Measurements from ENCODE around the gene ATOSB. TPM values are rescaled to one million over a fixed set of nuclear protein-coding genes. Genes with fewer than 3 reads are reported as not detected.

Gene ATOSB
- total RNA-seq, 4 donors from 2014 or later, result 7.8 to 21.0 (median 11.8) TPM

- TF ChIP-seq, protein P1, sequence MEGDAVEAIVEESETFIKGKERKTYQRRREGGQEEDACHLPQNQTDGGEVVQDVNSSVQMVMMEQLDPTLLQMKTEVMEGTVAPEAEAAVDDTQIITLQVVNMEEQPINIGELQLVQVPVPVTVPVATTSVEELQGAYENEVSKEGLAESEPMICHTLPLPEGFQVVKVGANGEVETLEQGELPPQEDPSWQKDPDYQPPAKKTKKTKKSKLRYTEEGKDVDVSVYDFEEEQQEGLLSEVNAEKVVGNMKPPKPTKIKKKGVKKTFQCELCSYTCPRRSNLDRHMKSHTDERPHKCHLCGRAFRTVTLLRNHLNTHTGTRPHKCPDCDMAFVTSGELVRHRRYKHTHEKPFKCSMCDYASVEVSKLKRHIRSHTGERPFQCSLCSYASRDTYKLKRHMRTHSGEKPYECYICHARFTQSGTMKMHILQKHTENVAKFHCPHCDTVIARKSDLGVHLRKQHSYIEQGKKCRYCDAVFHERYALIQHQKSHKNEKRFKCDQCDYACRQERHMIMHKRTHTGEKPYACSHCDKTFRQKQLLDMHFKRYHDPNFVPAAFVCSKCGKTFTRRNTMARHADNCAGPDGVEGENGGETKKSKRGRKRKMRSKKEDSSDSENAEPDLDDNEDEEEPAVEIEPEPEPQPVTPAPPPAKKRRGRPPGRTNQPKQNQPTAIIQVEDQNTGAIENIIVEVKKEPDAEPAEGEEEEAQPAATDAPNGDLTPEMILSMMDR (IDR thresholded peaks at IDR 0.05), result no peak
- TF ChIP-seq POLR2A (IDR thresholded peaks at IDR 0.05), result no peak
- Histone ChIP-seq H3K4me3 (replicated peaks in 1 of 3) (no peak overlapping the region), H3K36me3 (peaks cover 10 to 22% of the 10 kb centered on the region in 2 donors), H3K4me1 (peaks cover 12 to 19% of the 10 kb centered on the region in 2 donors), H3K27me3 (no peaks in the 10 kb centered on the region), H3K27ac (no peak overlapping the region), H3K9me3 (no peaks in the 10 kb centered on the region)
- DNase-seq, result no peak
- 86 to 92% methylated on average over 3 of the region's 3 CpGs for WGBS, 2 donors
- intact Hi-C loops (cut with DNase I), result no loop called here
Observed at GRCh38 chr9:35097573-35097972, 18.1 kb downstream of the ATOSB start.

DNA sequence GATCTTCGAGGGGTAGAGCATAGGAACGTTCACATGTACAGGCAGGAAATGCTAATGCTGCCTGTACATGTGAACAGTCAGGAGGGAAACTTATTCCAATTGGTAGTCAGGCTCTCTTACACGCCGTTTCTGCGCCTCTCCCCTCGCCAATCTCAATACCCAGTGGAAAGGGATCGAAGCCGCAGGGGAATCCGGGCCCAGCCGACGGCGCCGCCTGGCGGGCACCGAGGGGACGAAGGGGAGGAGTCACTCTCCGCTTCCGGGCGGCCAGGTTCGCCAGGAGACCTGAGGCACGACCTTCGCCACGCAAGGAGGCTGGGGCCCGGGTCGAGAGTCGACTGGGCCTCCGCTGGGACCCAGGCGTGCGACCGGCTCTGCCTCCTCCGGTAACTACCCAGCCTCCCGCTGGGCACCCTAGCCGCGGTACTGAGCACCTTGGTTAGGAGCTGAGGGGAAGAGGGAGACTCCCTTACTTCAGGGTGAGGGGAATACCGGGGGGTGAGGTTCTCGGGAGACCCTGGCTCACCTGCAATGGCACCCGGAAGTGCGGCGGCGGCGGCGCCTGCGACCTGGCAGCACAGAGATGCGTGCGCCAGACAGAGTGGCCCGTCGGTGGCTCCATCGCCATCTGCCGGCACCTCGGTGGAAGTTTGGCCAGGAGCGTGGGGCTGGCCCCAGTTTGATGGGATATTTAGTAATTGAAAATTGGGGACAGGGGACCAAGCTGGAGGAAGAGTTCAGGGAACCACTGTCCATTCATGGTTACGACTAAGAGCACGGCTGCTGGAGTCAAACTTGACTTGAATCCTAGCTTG lies 19.4 kb downstream of the ATOSB start, which contains the start of gene PIGO:
TSS of gene PIGO (minus strand) at position 557 of the 815 bp plus-strand sequence. CDS start 1,026 bp downstream, outside the sequence.
- 0% methylated on average over 24 to 32 of the region's 53 CpGs for WGBS, 2 donors
- H3K4me3 ChIP-seq (replicated peaks in 1 of 3), result peak within 1 kb of the TSS; percentile 71 to 92 (median 87)
- DNase-seq, result peak; percentile 91
- peaks cover 4 to 9% of the 10 kb centered on the region in 2 donors for H3K4me1 ChIP-seq
- intact Hi-C loops (cut with DNase I), result no loop called here
- TF ChIP-seq POLR2A (IDR thresholded peaks at IDR 0.05), result peak; percentile 6 to 65
- TF ChIP-seq, protein P1 (IDR thresholded peaks at IDR 0.05), result peak; percentile 61 to 79 (median 65)
- H3K27ac ChIP-seq, result peak within 1 kb of the TSS; percentile 94 to 97 (median 95)
- no peaks in the 10 kb centered on the region for H3K9me3 ChIP-seq
- no peaks in the 10 kb centered on the region for H3K27me3 ChIP-seq
- H3K36me3 ChIP-seq, result peaks cover 24 to 35% of the 10 kb centered on the region in 2 donors

- H3K36me3 ChIP-seq, result peaks cover 45 to 54% of the 10 kb centered on the region in 2 donors
- H3K4me3 ChIP-seq (replicated peaks in 1 of 3), result no peak overlapping the region
- no peak for TF ChIP-seq POLR2A (IDR thresholded peaks at IDR 0.05)
- TF ChIP-seq, protein P1 (IDR thresholded peaks at IDR 0.05), result no peak
- DNase-seq, result no peak
- no peaks in the 10 kb centered on the region for H3K27me3 ChIP-seq
- no peak overlapping the region for H3K27ac ChIP-seq
- H3K4me1 ChIP-seq, result peaks cover 4 to 9% of the 10 kb centered on the region in 2 donors
- intact Hi-C loops (cut with DNase I), result no loop called here
- H3K9me3 ChIP-seq, result no peaks in the 10 kb centered on the region
- WGBS, 2 donors, result 96% methylated on average over 13 to 16 of the region's 17 CpGs
Observed at GRCh38 chr9:35091536-35091935, 24.1 kb downstream of the ATOSB start.

DNA sequence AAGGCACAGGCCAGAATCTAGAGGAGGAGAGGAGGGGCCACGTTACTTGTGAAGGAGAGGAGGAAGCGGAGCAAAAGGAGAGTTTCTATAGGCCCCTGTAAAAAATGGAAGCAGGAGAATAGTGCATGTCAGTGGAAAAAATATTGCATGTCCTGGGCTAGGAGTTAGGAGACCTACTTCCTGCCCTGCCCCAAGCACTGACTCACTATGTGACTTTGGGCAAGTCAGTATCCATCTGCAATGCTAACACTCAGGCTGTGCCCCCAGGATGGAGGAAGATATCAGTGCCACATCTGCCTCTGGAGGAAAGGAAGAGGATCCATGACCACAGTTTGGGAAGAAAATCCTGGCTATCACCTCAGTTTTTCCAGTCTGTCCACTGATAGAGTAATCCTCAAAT lies 26.2 kb downstream of the ATOSB start:
- peaks cover 45 to 54% of the 10 kb centered on the region in 2 donors for H3K36me3 ChIP-seq
- H3K4me3 ChIP-seq (replicated peaks in 1 of 3), result no peak overlapping the region
- intact Hi-C loops (cut with DNase I), result no loop called here
- WGBS, 2 donors, result 96% methylated on average over 2 of the region's 2 CpGs
- DNase-seq, result no peak
- no peaks in the 10 kb centered on the region for H3K27me3 ChIP-seq
- H3K9me3 ChIP-seq, result no peaks in the 10 kb centered on the region
- TF ChIP-seq, protein P1 (IDR thresholded peaks at IDR 0.05), result no peak
- no peak for TF ChIP-seq POLR2A (IDR thresholded peaks at IDR 0.05)
- H3K27ac ChIP-seq, result no peak overlapping the region
- no peaks in the 10 kb centered on the region for H3K4me1 ChIP-seq

GRCh38 chr9:35085078-35085477 lies 30.6 kb downstream of the ATOSB start:
- H3K36me3 ChIP-seq, result peaks cover 13 to 28% of the 10 kb centered on the region in 2 donors
- no peaks in the 10 kb centered on the region for H3K9me3 ChIP-seq
- DNase-seq, result no peak
- H3K4me1 ChIP-seq, result peaks cover 0 to 5% of the 10 kb centered on the region in 2 donors
- no peak overlapping the region for H3K4me3 ChIP-seq (replicated peaks in 1 of 3)
- no peak overlapping the region for H3K27ac ChIP-seq
- TF ChIP-seq, protein P1 (IDR thresholded peaks at IDR 0.05), result no peak
- TF ChIP-seq POLR2A (IDR thresholded peaks at IDR 0.05), result no peak
- intact Hi-C loops (cut with DNase I), result no loop called here
- H3K27me3 ChIP-seq, result no peaks in the 10 kb centered on the region
- 87 to 96% methylated on average over 2 of the region's 2 CpGs for WGBS, 2 donors

All from thyroid gland (tissue), 4 donors.